Keratinocyte (primary cell): ENCODE data around the gene C1S. TPM values are rescaled to one million over a fixed set of nuclear protein-coding genes. Genes with fewer than 3 reads are reported as not detected.

ENCODE experiments used
- DNase-seq: peaks from one replicate; pipeline ENCODE4 v3.0.0-alpha.2; 2011; ENCODE audit warnings: low read depth, missing footprints, low spot score
- FAIRE-seq: peaks from 2 replicates; lab custom pipeline; 2011; peaks lifted over from hg19 to GRCh38; lab: Jason Lieb, UNC
- H2AFZ ChIP-seq: 2 replicates; pipeline ENCODE4 v1.6.0; 2012; ENCODE audit warnings: low read length, control low read depth, inconsistent platforms; ENCODE audit not compliant: control insufficient read depth
- H3K27ac ChIP-seq: 2 replicates; pipeline ENCODE4 v1.5.1; 2011; ENCODE audit warnings: low read length; ENCODE audit not compliant: control insufficient read depth, insufficient read depth
- H3K27me3 ChIP-seq: 3 replicates; pipeline ENCODE4 v1.6.0; 2011; ENCODE audit warnings: low read length; ENCODE audit not compliant: control insufficient read depth, insufficient read depth; ENCODE audit errors: extremely low read depth
- H3K36me3 ChIP-seq, 2 experiments: 2 replicates in 1 of 2; 3 replicates in 1 of 2; pipeline ENCODE4 v1.5.1; 2011; ENCODE audit warnings: low read length in 2 of 2, mild to moderate bottlenecking in 1 of 2; ENCODE audit not compliant: control insufficient read depth in 2 of 2, insufficient read depth in 2 of 2; ENCODE audit errors: extremely low read depth in 1 of 2
- H3K4me1 ChIP-seq: 3 replicates; pipeline ENCODE4 v1.5.1; 2011; ENCODE audit warnings: low read length; ENCODE audit not compliant: control insufficient read depth, insufficient read depth; ENCODE audit errors: extremely low read depth
- H3K4me2 ChIP-seq: 3 replicates; pipeline ENCODE4 v1.6.0; 2011; ENCODE audit warnings: low read depth, low read length; ENCODE audit not compliant: control insufficient read depth, insufficient read depth; ENCODE audit errors: extremely low read depth
- H3K4me3 ChIP-seq, 3 experiments: fragments of 200-600 bp in 1 of 3; sonication (generic) in 1 of 3; 2 replicates in 2 of 3; 3 replicates in 1 of 3; pipeline ENCODE4 v1.5.1; 2011 to 2016; ENCODE audit warnings: low read length in 3 of 3, mild to moderate bottlenecking in 3 of 3, control low read depth in 2 of 3, inconsistent platforms in 1 of 3, low read depth in 1 of 3, mixed read lengths in 1 of 3, mixed run types in 1 of 3, moderate library complexity in 1 of 3; ENCODE audit not compliant: control insufficient read depth in 2 of 3, insufficient read depth in 2 of 3; ENCODE audit errors: extremely low read depth in 1 of 3
- H3K79me2 ChIP-seq: 2 replicates; pipeline ENCODE4 v1.6.0; 2012; ENCODE audit warnings: low read length; ENCODE audit not compliant: control insufficient read depth, insufficient read depth
- H3K9ac ChIP-seq: 3 replicates; pipeline ENCODE4 v1.6.0; 2011; ENCODE audit warnings: low read length; ENCODE audit not compliant: control insufficient read depth, insufficient read depth; ENCODE audit errors: extremely low read depth
- H3K9me1 ChIP-seq: 3 replicates; pipeline ENCODE4 v1.6.0; 2011; ENCODE audit warnings: low read length; ENCODE audit not compliant: control insufficient read depth, insufficient read depth; ENCODE audit errors: extremely low read depth
- H3K9me3 ChIP-seq: 2 replicates; pipeline ENCODE4 v1.5.1; 2012; ENCODE audit warnings: low read depth, low read length; ENCODE audit not compliant: control insufficient read depth
- H4K20me1 ChIP-seq: 3 replicates; pipeline ENCODE4 v1.6.0; 2011; ENCODE audit warnings: low read length; ENCODE audit not compliant: control insufficient read depth, insufficient read depth; ENCODE audit errors: extremely low read depth
- CTCF ChIP-seq, 3 experiments: IDR thresholded peaks in 1 of 3; conservative IDR thresholded peaks in 1 of 3; optimal IDR thresholded peaks in 1 of 3; 2 replicates in 2 of 3; 3 replicates in 1 of 3; pipeline versions ENCODE3 to v1.5.1; 2011; ENCODE audit warnings: low read length in 3 of 3, mild to moderate bottlenecking in 3 of 3, moderate library complexity in 2 of 3, control low read depth in 1 of 3, inconsistent platforms in 1 of 3; ENCODE audit not compliant: insufficient read depth in 2 of 3; ENCODE audit errors: extremely low read depth in 1 of 3
- EZH2 ChIP-seq: IDR thresholded peaks from one replicate; pipeline ENCODE4 v1.6.1; 2012; ENCODE audit warnings: inconsistent platforms, mild to moderate bottlenecking, low read length, moderate library complexity
- dilution Hi-C: fragments of 300-500 bp; cut with MboI; formaldehyde crosslinking; loops from one replicate; pipeline ENCODE4 v1.7.0; 2020; ENCODE audit warnings: low sequenced_read_pairs; ENCODE audit not compliant: extremely low pct_ligation_motif_present
- polyA plus RNA-seq, 5 experiments: library from polyadenylated mRNA; depleted of rRNA in 3 of 5; stranded (reverse) in 3 of 5; stranded (forward) in 1 of 5; unstranded in 1 of 5; fragments of >200 nt; gene quantifications; 1 replicate in 1 of 5; 2 replicates in 3 of 5; 3 replicates in 1 of 5; pipeline versions ENCODE4 v1.2.1 to v1.2.3, GENCODE V29; 2011 to 2012; ENCODE audit warnings: missing spikeins in 2 of 5, low read depth in 1 of 5, low replicate concordance in 1 of 5

Gene C1S
- polyA plus RNA-seq, 1 donor (not counting 4 experiments of a cell fraction or from before 2014, with no cell fraction given): 2.6 TPM

- H2AFZ ChIP-seq: no peak overlapping the region
- H3K9ac ChIP-seq: no peak overlapping the region
- dilution Hi-C loops: no loop called here
- H3K9me3 ChIP-seq: no peaks in the 10 kb centered on the region
- no peak overlapping the region for H3K27ac ChIP-seq
- FAIRE-seq (no peak), DNase-seq (no peak)
- TF ChIP-seq EZH2: no peak
- no peak for TF ChIP-seq CTCF (optimal IDR thresholded peaks at IDR 0.05 in 1 of 3, IDR thresholded peaks at IDR 0.05 in 1 of 3, conservative IDR thresholded peaks at IDR 0.05 in 1 of 3; ENCODE audit: extremely low read depth in 1 of 3, insufficient read depth in 2 of 3, low read length in 3 of 3)
- no peaks in the 10 kb centered on the region for H3K36me3 ChIP-seq
- H3K27me3 ChIP-seq: no peaks in the 10 kb centered on the region
- no peaks in the 10 kb centered on the region for H3K9me1 ChIP-seq
- no peaks in the 10 kb centered on the region for H3K79me2 ChIP-seq
- H3K4me1 ChIP-seq: peaks cover 19% of the 10 kb centered on the region
- H3K4me2 ChIP-seq: no peak overlapping the region
- H3K4me3 ChIP-seq: no peak overlapping the region
- H4K20me1 ChIP-seq: no peaks in the 10 kb centered on the region
Observed at GRCh38 chr12:7076493-7076892, 16.0 kb downstream of the C1S start.

GRCh38 chr12:7078163-7078562 is 17.6 kb downstream of the C1S start:
- Histone ChIP-seq H3K9me3 (no peaks in the 10 kb centered on the region), H2AFZ (no peak overlapping the region), H3K27me3 (no peaks in the 10 kb centered on the region), H3K9me1 (no peaks in the 10 kb centered on the region), H3K36me3 (no peaks in the 10 kb centered on the region), H3K4me3 (no peak overlapping the region), H3K9ac (no peak overlapping the region), H3K79me2 (no peaks in the 10 kb centered on the region), H4K20me1 (no peaks in the 10 kb centered on the region), H3K4me2 (no peak overlapping the region), H3K4me1 (peaks cover 19% of the 10 kb centered on the region), H3K27ac (peak overlapping the region; percentile 19)
- DNase-seq: no peak
- dilution Hi-C loops: no loop called here
- FAIRE-seq: no peak
- TF ChIP-seq EZH2 (no peak), CTCF (optimal IDR thresholded peaks at IDR 0.05 in 1 of 3, IDR thresholded peaks at IDR 0.05 in 1 of 3, conservative IDR thresholded peaks at IDR 0.05 in 1 of 3; ENCODE audit: extremely low read depth in 1 of 3, insufficient read depth in 2 of 3, low read length in 3 of 3) (no peak)
